CD4-positive, alpha-beta T cell (primary cell): Measurements from ENCODE around the gene PXT1. TPM values are rescaled to one million over a fixed set of nuclear protein-coding genes. Genes with fewer than 3 reads are reported as not detected.

ENCODE experiments used
- ATAC-seq: fragments of 200-7000 bp; cut with Tn5 transposase; one replicate; pipeline ENCODE4 v1.10.0; 2022; ENCODE audit warnings: mild to moderate bottlenecking; ENCODE audit not compliant: poor library complexity
- CTCF ChIA-PET: fragments of 350-600 bp; sonication (Branson Sonifier 250); formaldehyde crosslinking; loops from one replicate; lab custom pipeline; 2021; ENCODE audit warnings: antibody characterized with exemption, inconsistent platforms; lab: Charles Lee
- POLR2A ChIA-PET: fragments of 350-600 bp; sonication (Branson Sonifier 250); formaldehyde crosslinking; loops from one replicate; lab custom pipeline; 2021; ENCODE audit warnings: antibody characterized with exemption, inconsistent platforms; lab: Charles Lee
- DNase-seq, 14 experiments: peaks; one replicate each; pipeline ENCODE4 v3.0.0-alpha.2; 2013 to 2020; ENCODE audit warnings: mixed read lengths in 2 of 14
- H3K27ac ChIP-seq, 2 donors: one replicate each; pipeline versions ENCODE4 v1.5.1 to v1.7.0; 2013; ENCODE audit warnings: low read length in 2 of 2, low read depth in 1 of 2, mild to moderate bottlenecking in 1 of 2
- H3K27me3 ChIP-seq, 2 experiments: 1 replicate in 1 of 2; 2 replicates in 1 of 2; pipeline versions ENCODE4 v1.6.1 to v1.7.0; 2013; ENCODE audit warnings: low read length in 2 of 2, control low read depth in 1 of 2, mild to moderate bottlenecking in 1 of 2, moderate library complexity in 1 of 2; ENCODE audit not compliant: insufficient read depth in 2 of 2, control insufficient read depth in 1 of 2
- H3K36me3 ChIP-seq: one replicate; pipeline ENCODE4 v1.6.1; 2013; ENCODE audit warnings: low read length, control low read depth; ENCODE audit not compliant: insufficient read depth
- H3K4me1 ChIP-seq: one replicate; pipeline ENCODE4 v1.6.1; 2013; ENCODE audit warnings: low read length, control low read depth; ENCODE audit not compliant: insufficient read depth
- H3K4me3 ChIP-seq: one replicate; pipeline ENCODE4 v1.5.1; 2013; ENCODE audit warnings: mild to moderate bottlenecking, low read length, moderate library complexity
- H3K9me3 ChIP-seq, 2 experiments: 1 replicate in 1 of 2; 2 replicates in 1 of 2; pipeline versions ENCODE4 v1.6.1 to v1.7.0; 2013; ENCODE audit warnings: low read length in 2 of 2, mild to moderate bottlenecking in 2 of 2, control low read depth in 1 of 2, moderate library complexity in 1 of 2; ENCODE audit not compliant: control insufficient read depth in 1 of 2, insufficient read depth in 1 of 2
- H3K27ac Mint-ChIP-seq: one replicate; pipeline ENCODE4 v1.8.0; 2020; ENCODE audit warnings: mixed read lengths
- H3K27me3 Mint-ChIP-seq: one replicate; pipeline ENCODE4 v1.8.0; 2021; ENCODE audit warnings: mixed read lengths
- H3K36me3 Mint-ChIP-seq: one replicate; pipeline ENCODE4 v1.8.0; 2021; ENCODE audit warnings: low read depth, mixed read lengths
- H3K4me1 Mint-ChIP-seq: one replicate; pipeline ENCODE4 v1.8.0; 2021; ENCODE audit warnings: low read depth, mixed read lengths
- H3K4me3 Mint-ChIP-seq: one replicate; pipeline ENCODE4 v1.8.0; 2020; ENCODE audit warnings: mild to moderate bottlenecking, mixed read lengths
- H3K9me3 Mint-ChIP-seq: one replicate; pipeline ENCODE4 v1.8.0; 2020; ENCODE audit warnings: mixed read lengths
- CTCF ChIP-seq: fragments of 200-600 bp; IDR thresholded peaks from one replicate; pipeline ENCODE4 v1.8.0; 2022; ENCODE audit warnings: antibody characterized with exemption, mild to moderate bottlenecking
- intact Hi-C, 2 experiments: fragments of 100-400 bp; cut with DNase I in 1 of 2; cut with micrococcal nuclease in 1 of 2; formaldehyde crosslinking; loops; one replicate each; pipeline versions ENCODE4 v1.15.1 to v1.9.0; 2023 to 2025; cut with DNase I, micrococcal nuclease
- total RNA-seq, 174 experiments: library from RNA in 2 of 174; stranded (reverse) in 2 of 174; gene quantifications; one replicate each; pipeline ENCODE4 v1.2.3 and lab custom pipeline; 2021 to 2026

The PXT1 gene
- total RNA-seq, 2 experiments from 2014 or later = 0.55 to 0.59 TPM

- CTCF ChIA-PET = no interaction called here
- H3K36me3 Mint-ChIP-seq = no peaks in the 10 kb centered on the region
Observed at GRCh38 chr6:36431197-36431596, 11.5 kb downstream of the PXT1 start.

GRCh38 chr6:36430351-36430750, 12.3 kb downstream of the PXT1 start:
- Histone ChIP-seq H3K27ac (no peak overlapping the region), H3K4me3 (no peak overlapping the region), H3K9me3 (no peaks in the 10 kb centered on the region), H3K27me3 (no peaks in the 10 kb centered on the region), H3K36me3 (no peaks in the 10 kb centered on the region), H3K4me1 (no peaks in the 10 kb centered on the region)
- Mint-ChIP-seq H3K4me3 (no peak overlapping the region), H3K9me3 (no peaks in the 10 kb centered on the region), H3K27me3 (no peaks in the 10 kb centered on the region), H3K36me3 (no peaks in the 10 kb centered on the region), H3K4me1 (no peaks in the 10 kb centered on the region), H3K27ac (no peak overlapping the region)
- no peak for TF ChIP-seq CTCF
- DNase-seq (no peak), ATAC-seq (no peak)
- ChIA-PET CTCF (interaction anchor here (0.8 kb wide), 1 partner anchor 20 kb away, joined by 3 read pairs; no protein-coding TSS in a partner anchor), POLR2A (interaction anchor here (1.8 kb wide), 1 partner anchor 10 kb away, joined by 6 read pairs; no protein-coding TSS in a partner anchor)
- intact Hi-C loops = no loop called here

More at GRCh38 chr6:36431197-36431596, 11.5 kb downstream of the PXT1 start:
- Histone ChIP-seq H3K9me3 (no peaks in the 10 kb centered on the region), H3K4me1 (no peaks in the 10 kb centered on the region), H3K27ac (no peak overlapping the region), H3K27me3 (no peaks in the 10 kb centered on the region), H3K36me3 (no peaks in the 10 kb centered on the region), H3K4me3 (no peak overlapping the region)
- no peaks in the 10 kb centered on the region for H3K9me3 Mint-ChIP-seq
- no peak overlapping the region for H3K27ac Mint-ChIP-seq
- ATAC-seq = no peak
- DNase-seq = no peak
- intact Hi-C loops = no loop called here
- POLR2A ChIA-PET = interaction anchor here (1.4 kb wide), 1 partner anchor 12 kb away, joined by 3 read pairs; the partner anchor contains the start of genes KCTD20 and PXT1
- no peaks in the 10 kb centered on the region for H3K4me1 Mint-ChIP-seq
- no peaks in the 10 kb centered on the region for H3K27me3 Mint-ChIP-seq
- H3K4me3 Mint-ChIP-seq = no peak overlapping the region
- TF ChIP-seq CTCF = no peak

GRCh38 chr6:36428911-36429310, 13.7 kb downstream of the PXT1 start:
- no peak overlapping the region for H3K4me3 ChIP-seq
- peaks cover 1% of the 10 kb centered on the region for H3K4me1 ChIP-seq
- no peaks in the 10 kb centered on the region for H3K9me3 ChIP-seq
- no peaks in the 10 kb centered on the region for H3K9me3 Mint-ChIP-seq
- H3K4me3 Mint-ChIP-seq = no peak overlapping the region
- H3K27me3 ChIP-seq = no peaks in the 10 kb centered on the region
- H3K27ac ChIP-seq = no peak overlapping the region
- H3K27me3 Mint-ChIP-seq = no peaks in the 10 kb centered on the region
- ChIA-PET POLR2A (interaction anchor here (0.6 to 1.8 kb wide), 2 partner anchors 11 to 76 kb away, joined by 3 to 6 read pairs; no protein-coding TSS in a partner anchor), CTCF (interaction anchor here (0.5 to 1.7 kb wide), 8 partner anchors 11 to 153 kb away, joined by 3 to 4 read pairs (median 3); no protein-coding TSS in a partner anchor)
- intact Hi-C loops = loop anchor here in 1 of 2 experiments (10.0 kb wide), 1 partner anchor 446 kb away; the partner anchor contains the start of gene PPIL1
- TF ChIP-seq CTCF = peak; percentile 31
- H3K36me3 ChIP-seq = no peaks in the 10 kb centered on the region
- ATAC-seq (peak; percentile 48), DNase-seq (peak in 1 of 14 experiments; percentile 12)
- no peak overlapping the region for H3K27ac Mint-ChIP-seq
- H3K36me3 Mint-ChIP-seq = no peaks in the 10 kb centered on the region
- H3K4me1 Mint-ChIP-seq = peaks cover under 1% of the 10 kb centered on the region
